ENCODE data around the gene TPP1.

TPP1 gene

GRCh38 chr11:6629573-6629891 is 10.3 kb upstream of the TPP1 start:
- in situ Hi-C loops (cut with MboI; ENCODE audit: low sequenced_read_pairs): no loop called here

GRCh38 chr11:6628526-6628925 is 9.3 kb upstream of the TPP1 start:
- in situ Hi-C loops (cut with MboI; ENCODE audit: low sequenced_read_pairs): no loop called here

GRCh38 chr11:6627762-6628241 is 8.6 kb upstream of the TPP1 start:
- in situ Hi-C loops (cut with MboI; ENCODE audit: low sequenced_read_pairs): no loop called here

- in situ Hi-C loops (cut with MboI; ENCODE audit: low sequenced_read_pairs): no loop called here
Measured at GRCh38 chr11:6626971-6627761, 7.9 kb upstream of the TPP1 start.

- in situ Hi-C loops (cut with MboI; ENCODE audit: low sequenced_read_pairs): no loop called here
Measured at GRCh38 chr11:6625832-6626420, 6.7 kb upstream of the TPP1 start.

GRCh38 chr11:6625156-6625831 is 6.1 kb upstream of the TPP1 start:
- in situ Hi-C loops (cut with MboI; ENCODE audit: low sequenced_read_pairs): no loop called here

GRCh38 chr11:6623391-6624363 is 4.5 kb upstream of the TPP1 start:
- in situ Hi-C loops (cut with MboI; ENCODE audit: low sequenced_read_pairs): no loop called here

GRCh38 chr11:6622261-6623171 is 3.3 kb upstream of the TPP1 start:
- in situ Hi-C loops (cut with MboI; ENCODE audit: low sequenced_read_pairs): no loop called here

GRCh38 chr11:6621711-6622211 is 2.5 kb upstream of the TPP1 start:
- in situ Hi-C loops (cut with MboI; ENCODE audit: low sequenced_read_pairs): no loop called here

GRCh38 chr11:6620636-6621035 is 1.4 kb upstream of the TPP1 start:
- in situ Hi-C loops (cut with MboI; ENCODE audit: low sequenced_read_pairs): no loop called here

GRCh38 chr11:6618117-6619003 is 862 bp downstream of the TPP1 start:
- in situ Hi-C loops (cut with MboI; ENCODE audit: low sequenced_read_pairs): no loop called here

GRCh38 chr11:6617315-6617781 is 1.9 kb downstream of the TPP1 start:
- in situ Hi-C loops (cut with MboI; ENCODE audit: low sequenced_read_pairs): no loop called here

- in situ Hi-C loops (cut with MboI; ENCODE audit: low sequenced_read_pairs): no loop called here
Measured at GRCh38 chr11:6616596-6617250, 2.5 kb downstream of the TPP1 start.

- in situ Hi-C loops (cut with MboI; ENCODE audit: low sequenced_read_pairs): no loop called here
Measured at GRCh38 chr11:6615882-6616585, 3.2 kb downstream of the TPP1 start.

- in situ Hi-C loops (cut with MboI; ENCODE audit: low sequenced_read_pairs): no loop called here
Measured at GRCh38 chr11:6615046-6615445, 4.2 kb downstream of the TPP1 start.

- in situ Hi-C loops (cut with MboI; ENCODE audit: low sequenced_read_pairs): no loop called here
Measured at GRCh38 chr11:6614446-6614845, 4.8 kb downstream of the TPP1 start.

GRCh38 chr11:6613496-6613895 is 5.7 kb downstream of the TPP1 start:
- in situ Hi-C loops (cut with MboI; ENCODE audit: low sequenced_read_pairs): no loop called here
